K562 (cell line): ENCODE measurements around the gene TMEM187. TPM values are rescaled to one million over a fixed set of nuclear protein-coding genes. Genes with fewer than 3 reads are reported as not detected.

Source experiments
- POLR2A ChIP-seq: fragments of 450-650 bp; conservative IDR thresholded peaks from 2 replicates; pipeline ENCODE4 v1.6.1; 2016
- POLR2G ChIP-seq: fragments of 200-400 bp; formaldehyde crosslinking; IDR thresholded peaks from 2 replicates; pipeline ENCODE4 v1.6.1; 2017; ENCODE audit warnings: low read depth, mild to moderate bottlenecking, antibody characterized with exemption, low read length, moderate library complexity
- RBFOX2 ChIP-seq: fragments of 200-400 bp; formaldehyde crosslinking; IDR thresholded peaks from 2 replicates; pipeline ENCODE4 v1.6.1; 2017; ENCODE audit warnings: low read depth, mild to moderate bottlenecking, low read length, moderate library complexity
- SRSF9 ChIP-seq: fragments of 200-400 bp; formaldehyde crosslinking; IDR thresholded peaks from 2 replicates; pipeline ENCODE4 v1.6.1; 2017; ENCODE audit warnings: low read depth, low read length, borderline replicate concordance
- polyA plus RNA-seq, 8 experiments: library from polyadenylated mRNA; depleted of rRNA in 4 of 8; stranded (reverse) in 5 of 8; unstranded in 3 of 8; fragments of >200 nt; fragmentation: Nextera tagmentation in 2 of 8; fragmentation: Illumina TruSeq in 1 of 8; extraction: Ambion mirVana in 2 of 8; extraction: Trizol in 1 of 8; gene quantifications; 2 replicates each; pipeline versions ENCODE4 v1.2.1 to v1.2.3, GENCODE V29; 2011 to 2014; ENCODE audit warnings: inconsistent platforms in 1 of 8, missing spikeins in 1 of 8
- total RNA-seq, 7 experiments: library from RNA; depleted of rRNA in 6 of 7; stranded (reverse); fragments of >200 nt in 6 of 7; fragmentation: Illumina TruSeq in 2 of 7; extraction: Trizol in 2 of 7; gene quantifications; 2 replicates each; pipeline versions ENCODE4 v1.2.1 to v1.2.3, GENCODE V29; 2011 to 2021; ENCODE audit warnings: low replicate concordance in 1 of 7
- TF ChIP-seq, protein P1 (sequence below): fragments of 450-650 bp; IDR thresholded peaks from 2 replicates; pipeline ENCODE4 v1.6.1; 2017; ENCODE audit warnings: antibody characterized with exemption, mild to moderate bottlenecking
- TF ChIP-seq, protein P2 (sequence below), 2 experiments: IDR thresholded peaks in 1 of 2; conservative IDR thresholded peaks in 1 of 2; 2 replicates each; pipeline ENCODE4 v1.6.1; 2016; ENCODE audit warnings: low read depth in 2 of 2, mild to moderate bottlenecking in 1 of 2, missing compliant biosample characterization in 1 of 2, missing genetic modification characterization in 1 of 2, moderate library complexity in 1 of 2

TMEM187 gene
- total and polyA plus RNA-seq, 9 of the 15 experiments (the other 6 are each of a cell fraction or from before 2014, with no cell fraction given): 0.13 to 6.4 (median 1.6) TPM

DNA sequence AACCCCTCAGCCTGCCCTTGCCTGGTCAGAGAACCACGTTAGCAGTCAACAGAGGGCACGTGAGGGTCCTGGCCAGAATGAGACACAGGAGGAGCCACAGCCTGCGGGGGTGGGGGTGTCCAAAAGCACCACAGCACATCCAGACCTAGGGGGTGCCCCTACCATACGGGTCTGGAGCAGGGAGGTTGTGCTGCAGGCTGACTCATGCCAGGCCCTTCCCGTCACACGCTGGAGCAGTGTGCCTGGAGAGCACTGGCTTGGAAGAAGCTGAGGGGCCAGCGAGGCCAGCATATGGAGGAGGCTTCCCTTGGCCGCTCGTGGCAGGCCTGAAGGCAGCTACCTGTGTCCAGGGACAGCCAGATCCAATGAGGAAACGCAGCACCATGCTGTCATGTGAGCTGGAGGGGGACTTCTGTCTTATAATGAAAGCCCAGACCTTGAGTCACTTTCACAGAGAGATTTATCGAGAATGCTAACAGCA, 48.6 kb downstream of the TMEM187 start (continued):
- TF ChIP-seq, protein P1, sequence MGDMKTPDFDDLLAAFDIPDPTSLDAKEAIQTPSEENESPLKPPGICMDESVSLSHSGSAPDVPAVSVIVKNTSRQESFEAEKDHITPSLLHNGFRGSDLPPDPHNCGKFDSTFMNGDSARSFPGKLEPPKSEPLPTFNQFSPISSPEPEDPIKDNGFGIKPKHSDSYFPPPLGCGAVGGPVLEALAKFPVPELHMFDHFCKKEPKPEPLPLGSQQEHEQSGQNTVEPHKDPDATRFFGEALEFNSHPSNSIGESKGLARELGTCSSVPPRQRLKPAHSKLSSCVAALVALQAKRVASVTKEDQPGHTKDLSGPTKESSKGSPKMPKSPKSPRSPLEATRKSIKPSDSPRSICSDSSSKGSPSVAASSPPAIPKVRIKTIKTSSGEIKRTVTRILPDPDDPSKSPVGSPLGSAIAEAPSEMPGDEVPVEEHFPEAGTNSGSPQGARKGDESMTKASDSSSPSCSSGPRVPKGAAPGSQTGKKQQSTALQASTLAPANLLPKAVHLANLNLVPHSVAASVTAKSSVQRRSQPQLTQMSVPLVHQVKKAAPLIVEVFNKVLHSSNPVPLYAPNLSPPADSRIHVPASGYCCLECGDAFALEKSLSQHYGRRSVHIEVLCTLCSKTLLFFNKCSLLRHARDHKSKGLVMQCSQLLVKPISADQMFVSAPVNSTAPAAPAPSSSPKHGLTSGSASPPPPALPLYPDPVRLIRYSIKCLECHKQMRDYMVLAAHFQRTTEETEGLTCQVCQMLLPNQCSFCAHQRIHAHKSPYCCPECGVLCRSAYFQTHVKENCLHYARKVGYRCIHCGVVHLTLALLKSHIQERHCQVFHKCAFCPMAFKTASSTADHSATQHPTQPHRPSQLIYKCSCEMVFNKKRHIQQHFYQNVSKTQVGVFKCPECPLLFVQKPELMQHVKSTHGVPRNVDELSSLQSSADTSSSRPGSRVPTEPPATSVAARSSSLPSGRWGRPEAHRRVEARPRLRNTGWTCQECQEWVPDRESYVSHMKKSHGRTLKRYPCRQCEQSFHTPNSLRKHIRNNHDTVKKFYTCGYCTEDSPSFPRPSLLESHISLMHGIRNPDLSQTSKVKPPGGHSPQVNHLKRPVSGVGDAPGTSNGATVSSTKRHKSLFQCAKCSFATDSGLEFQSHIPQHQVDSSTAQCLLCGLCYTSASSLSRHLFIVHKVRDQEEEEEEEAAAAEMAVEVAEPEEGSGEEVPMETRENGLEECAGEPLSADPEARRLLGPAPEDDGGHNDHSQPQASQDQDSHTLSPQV: peak; percentile 72
- TF ChIP-seq POLR2A (0 out of 2 replicates have a peak, but pooled peaks have one; percentile 18), SRSF9 (no peak), POLR2G (peak; percentile 58), RBFOX2 (0 out of 2 replicates have a peak, but pooled peaks have one; percentile 16)
- TF ChIP-seq, protein P2, sequence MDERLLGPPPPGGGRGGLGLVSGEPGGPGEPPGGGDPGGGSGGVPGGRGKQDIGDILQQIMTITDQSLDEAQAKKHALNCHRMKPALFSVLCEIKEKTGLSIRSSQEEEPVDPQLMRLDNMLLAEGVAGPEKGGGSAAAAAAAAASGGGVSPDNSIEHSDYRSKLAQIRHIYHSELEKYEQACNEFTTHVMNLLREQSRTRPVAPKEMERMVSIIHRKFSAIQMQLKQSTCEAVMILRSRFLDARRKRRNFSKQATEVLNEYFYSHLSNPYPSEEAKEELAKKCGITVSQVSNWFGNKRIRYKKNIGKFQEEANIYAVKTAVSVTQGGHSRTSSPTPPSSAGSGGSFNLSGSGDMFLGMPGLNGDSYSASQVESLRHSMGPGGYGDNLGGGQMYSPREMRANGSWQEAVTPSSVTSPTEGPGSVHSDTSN (CRISPR knock-in tag; IDR thresholded peaks at IDR 0.05; ENCODE audit: low read depth): no peak
- TF ChIP-seq, protein P2 (tag; conservative IDR thresholded peaks at IDR 0.05; ENCODE audit: low read depth): no peak
